T-helper 22 cell (primary cell): Measurements from ENCODE around the gene ZNF578.
A peak's percentile ranks its signal among the peaks of the same experiment; 100 is the strongest.
"Not testable (repeated sequence)": the region's sequence is repeated elsewhere in the genome, so short reads cannot be mapped to it uniquely, and the experiment has no call there.

Experiments
- DNase-seq: peaks from one replicate; pipeline ENCODE4 v3.0.0-alpha.2; 2020; ENCODE audit warnings: low read depth

ZNF578 gene

DNA sequence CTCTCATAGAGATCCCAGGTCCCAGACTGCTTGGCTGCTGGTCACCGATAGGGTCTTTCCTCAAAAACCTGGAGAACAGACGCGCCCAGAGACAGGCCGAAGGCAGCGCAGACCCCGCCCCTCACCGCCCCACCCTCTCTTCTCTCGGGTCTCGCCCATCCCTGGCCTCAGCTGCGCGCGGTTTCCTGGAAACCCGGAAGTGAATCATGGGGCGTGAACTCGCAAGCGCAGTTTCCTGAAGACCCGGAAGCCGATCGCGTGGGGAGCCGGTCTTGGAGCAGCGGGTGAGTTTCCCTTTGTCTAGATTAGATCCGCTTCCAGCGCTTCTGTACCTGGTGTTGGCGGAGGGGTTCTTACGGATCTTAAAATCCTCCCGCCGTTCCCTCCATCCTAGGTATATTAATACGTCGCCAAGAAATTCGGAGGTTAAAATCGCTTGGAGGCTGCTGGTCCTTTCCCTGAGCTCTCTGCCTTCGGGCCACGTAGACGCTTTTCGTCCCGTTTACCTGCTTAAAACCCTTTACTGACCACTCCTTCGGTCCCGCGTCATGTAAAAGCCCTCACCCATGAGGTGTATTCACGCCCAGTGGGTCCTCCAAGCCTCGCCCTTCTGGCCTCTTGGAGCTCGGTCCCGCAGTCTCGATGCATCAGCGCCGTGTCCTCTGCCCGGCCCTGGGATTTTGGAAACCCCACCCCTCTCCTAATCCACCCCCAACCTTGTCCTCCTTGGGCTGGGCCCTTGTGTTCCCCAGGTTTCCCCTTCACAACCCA, at the start of gene ZNF578:
Gene ZNF578, plus strand, starts transcription at position 230 of the 771 bp plus-strand sequence. CDS start 48,293 bp downstream, outside the sequence.
- DNase-seq, result peak; percentile 14

DNA sequence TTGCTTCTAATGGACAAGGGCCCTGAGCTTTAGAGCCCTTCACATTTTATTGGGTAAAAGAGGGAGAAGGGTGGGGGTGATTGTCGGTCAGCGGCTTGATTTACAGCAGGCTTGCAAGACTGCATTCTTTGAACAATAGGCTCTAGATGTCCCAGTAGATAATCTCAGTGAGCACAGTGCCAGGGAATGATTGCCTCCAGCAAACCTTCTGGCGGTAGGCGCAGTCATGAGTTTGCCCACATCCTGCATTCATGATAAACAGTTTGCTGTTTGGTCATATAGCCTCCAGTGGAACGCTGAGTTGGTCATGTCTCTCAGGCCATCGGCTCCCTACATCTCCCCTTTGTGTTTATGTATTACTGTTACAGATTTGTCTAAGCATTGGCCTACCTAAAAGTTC, 43.1 kb upstream of the ZNF578 start:
- no peak for DNase-seq

GRCh38 chr19:52415711-52416110, 37.6 kb upstream of the ZNF578 start:
- no peak for DNase-seq

DNA sequence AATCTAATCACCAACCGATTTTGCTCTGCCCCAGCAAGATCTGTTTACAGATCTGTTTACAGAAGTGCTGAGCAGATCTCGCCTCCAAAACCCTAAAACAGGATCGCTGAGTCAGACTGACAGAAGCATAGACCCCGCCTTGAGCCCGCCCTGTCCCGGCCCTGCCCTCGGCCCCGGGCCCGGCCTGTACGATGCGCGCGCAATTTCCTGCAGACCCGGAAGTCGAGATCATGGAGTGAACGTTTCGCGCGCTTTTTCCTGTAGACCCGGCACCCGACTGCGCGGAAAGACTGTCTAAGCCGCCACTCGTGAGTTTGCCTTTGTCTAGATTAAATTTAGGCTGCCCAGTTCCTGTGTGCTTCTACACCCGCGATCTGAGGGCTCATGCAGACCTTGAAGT, 24.4 kb upstream of the ZNF578 start, which contains the start of gene ZNF534:
Gene ZNF534, plus strand, starts transcription at position 212 of the 400 bp plus-strand sequence. CDS start 2,327 bp downstream, outside the sequence.
- no peak for DNase-seq

DNA sequence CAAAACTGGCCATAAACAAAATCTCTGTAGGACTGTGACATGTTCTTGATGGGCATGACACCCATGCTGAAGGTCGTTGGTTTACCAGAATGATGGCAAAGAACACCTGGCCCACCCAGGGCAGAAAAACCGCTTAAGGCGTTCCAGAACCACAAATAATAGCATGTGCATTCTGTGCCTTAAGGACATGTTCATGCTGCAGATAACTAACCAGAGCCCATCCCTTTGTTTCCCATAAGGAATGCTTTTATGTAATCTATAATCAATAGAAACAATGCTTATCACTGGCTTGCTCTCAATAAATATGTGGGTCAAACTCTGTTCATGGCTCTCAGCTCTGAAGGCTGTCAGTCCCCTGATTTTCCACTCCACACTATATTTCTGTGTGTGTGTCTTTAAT, 11.2 kb upstream of the ZNF578 start:
- no peak for DNase-seq

DNA sequence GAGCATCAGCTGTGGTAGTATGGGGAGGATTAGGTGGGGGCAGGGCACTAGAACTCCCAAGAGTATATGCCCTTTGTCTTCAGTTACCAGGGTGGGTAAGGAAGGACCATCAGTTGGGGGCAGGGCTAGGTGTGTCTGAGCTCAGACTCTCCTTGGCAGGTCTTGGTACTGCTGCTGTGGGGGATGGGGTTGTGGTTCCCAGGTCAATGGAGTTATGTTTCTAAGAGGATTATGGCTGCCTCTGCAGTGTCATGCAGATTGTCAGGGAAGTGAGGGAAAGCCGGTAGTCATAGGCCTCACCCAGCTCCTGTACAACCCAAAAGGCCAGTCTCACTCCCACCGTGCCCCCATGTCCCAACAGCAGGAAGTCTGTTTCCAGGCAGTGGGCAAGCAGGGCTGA, 8.8 kb upstream of the ZNF578 start:
- no peak for DNase-seq

DNA sequence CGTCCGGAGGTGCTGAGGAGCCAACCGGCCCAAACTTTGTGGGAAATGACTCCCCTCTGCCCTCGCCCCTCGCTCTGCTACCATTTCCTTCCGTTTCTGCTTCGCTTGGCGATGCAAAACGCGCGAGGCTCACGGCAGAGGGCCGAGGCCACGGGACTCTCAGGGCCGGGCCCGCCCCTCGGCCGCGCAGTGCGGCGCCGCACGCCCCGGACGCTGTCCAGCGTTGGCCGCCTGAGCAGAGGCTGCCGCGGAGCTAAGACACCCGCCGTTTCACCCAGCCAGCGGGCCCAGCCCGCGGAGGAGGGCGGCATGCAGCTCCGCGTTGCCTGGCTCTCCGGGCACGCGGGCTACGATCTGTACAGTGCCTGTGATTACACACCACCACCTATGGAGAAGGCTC, 2.1 kb upstream of the ZNF578 start:
- no peak for DNase-seq

DNA sequence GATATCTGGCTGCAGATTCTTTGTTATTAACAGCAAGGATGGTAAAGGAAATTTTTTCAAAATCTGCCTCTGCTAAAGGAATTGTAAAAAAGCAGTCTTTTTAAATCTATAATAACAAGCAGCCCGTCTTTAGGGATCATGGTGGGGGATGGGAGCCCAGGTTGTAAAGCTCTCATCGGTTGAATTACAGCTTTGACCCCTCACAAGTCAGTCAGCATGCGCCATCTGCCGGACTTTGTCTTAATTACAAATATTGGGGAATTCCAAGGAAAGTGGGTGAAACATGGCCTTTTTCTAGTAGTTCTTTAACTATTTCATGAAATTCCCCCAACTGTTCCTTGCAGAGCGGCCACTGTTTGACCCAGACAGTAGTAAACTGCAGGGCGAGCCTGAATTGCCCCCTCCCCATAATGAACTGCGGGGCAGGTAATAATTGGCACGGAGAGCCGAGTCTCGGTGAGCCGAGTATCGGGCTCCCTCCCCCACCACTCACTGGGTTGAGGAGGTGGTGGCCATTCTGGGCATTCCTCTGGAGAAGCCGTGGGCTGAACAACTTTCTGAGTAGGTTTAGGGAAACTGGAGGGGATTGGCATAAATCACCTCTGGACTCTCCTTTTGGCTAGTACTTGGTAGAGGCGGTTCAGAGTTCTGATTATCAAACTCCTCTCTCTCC, 11.6 kb downstream of the ZNF578 start:
- no peak for DNase-seq

DNA sequence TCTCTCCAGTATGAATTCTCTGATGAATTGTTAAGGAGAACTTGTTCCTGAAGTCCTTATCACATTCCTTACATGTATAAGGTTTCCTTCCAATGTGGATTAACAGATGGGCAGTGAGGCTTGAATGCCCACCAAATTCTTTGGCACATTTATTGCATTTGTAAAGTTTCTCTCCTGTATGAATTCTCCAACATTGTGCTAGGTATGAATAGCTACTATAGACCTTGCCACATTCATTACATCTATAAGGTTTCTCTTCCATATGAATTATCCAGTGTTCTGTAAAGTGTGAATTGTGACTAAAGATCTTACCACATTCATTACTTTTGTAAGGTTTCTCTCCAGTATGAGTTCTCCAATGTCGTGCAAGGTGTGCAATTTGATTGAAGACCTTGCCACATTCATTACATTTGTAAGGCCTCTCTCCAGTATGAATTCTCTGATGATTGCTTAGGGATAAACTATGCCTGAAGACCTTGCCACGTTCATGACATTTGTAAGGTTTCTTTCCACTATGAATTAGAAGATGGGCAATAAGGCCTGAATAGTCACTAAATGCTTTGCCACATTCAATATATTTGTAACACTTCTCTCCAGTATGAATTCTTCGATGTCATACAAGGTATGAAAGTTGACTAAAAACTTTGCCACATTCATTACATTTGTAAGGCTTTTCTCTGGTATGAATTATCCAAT, 20.4 kb downstream of the ZNF578 start:
- no peak for DNase-seq

GRCh38 chr19:52474351-52475127, 21.2 kb downstream of the ZNF578 start:
- no peak for DNase-seq

DNA sequence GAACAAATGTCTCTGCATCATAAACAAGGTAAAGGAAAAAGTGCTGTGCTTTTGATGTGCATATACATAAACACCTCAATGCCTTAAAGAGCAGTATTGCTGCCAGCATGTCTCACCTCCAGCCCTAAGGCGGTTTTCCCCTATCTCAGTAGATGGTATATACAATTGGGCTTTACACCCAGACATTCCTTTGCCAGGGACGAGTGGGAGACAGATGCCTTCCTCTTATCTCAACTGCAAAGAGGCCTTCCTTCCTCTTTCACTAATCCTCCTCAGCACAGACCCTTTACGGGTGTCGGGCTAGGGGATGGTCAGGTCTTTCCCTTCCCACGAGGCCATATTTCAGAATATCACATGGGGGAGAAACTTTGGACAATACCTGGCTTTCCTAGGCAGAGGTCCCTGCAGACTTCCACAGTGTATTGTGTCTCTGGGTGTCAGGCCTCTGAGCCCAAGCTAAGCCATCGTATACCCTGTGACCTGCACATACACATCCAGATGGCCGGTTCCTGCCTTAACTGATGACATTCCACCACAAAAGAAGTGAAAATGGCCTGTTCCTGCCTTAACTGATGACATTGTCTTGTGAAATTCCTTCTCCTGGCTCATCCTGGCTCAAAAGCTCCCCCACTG, 30.9 kb downstream of the ZNF578 start:
- not testable (repeated sequence) for DNase-seq

DNA sequence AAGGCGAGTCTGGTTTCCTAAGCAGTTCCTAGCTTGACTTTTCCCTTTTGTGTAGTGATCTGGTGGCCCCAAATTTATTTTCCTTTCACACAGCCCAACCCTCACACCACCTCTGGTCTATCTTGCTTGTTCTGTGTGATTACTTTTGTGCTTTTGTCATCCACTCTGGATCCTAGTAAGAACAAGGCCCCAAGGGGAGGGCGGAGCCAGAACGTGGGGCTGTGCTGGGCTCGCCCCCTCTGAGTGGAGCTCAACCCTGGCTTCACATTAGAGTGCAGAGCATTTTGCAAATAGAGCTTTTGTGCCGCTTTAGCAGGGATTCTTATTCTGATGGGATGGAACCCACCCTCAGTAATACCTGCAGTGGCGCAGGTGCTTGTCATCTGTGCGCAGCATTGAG, 31.7 kb downstream of the ZNF578 start:
- not testable (repeated sequence) for DNase-seq

DNA sequence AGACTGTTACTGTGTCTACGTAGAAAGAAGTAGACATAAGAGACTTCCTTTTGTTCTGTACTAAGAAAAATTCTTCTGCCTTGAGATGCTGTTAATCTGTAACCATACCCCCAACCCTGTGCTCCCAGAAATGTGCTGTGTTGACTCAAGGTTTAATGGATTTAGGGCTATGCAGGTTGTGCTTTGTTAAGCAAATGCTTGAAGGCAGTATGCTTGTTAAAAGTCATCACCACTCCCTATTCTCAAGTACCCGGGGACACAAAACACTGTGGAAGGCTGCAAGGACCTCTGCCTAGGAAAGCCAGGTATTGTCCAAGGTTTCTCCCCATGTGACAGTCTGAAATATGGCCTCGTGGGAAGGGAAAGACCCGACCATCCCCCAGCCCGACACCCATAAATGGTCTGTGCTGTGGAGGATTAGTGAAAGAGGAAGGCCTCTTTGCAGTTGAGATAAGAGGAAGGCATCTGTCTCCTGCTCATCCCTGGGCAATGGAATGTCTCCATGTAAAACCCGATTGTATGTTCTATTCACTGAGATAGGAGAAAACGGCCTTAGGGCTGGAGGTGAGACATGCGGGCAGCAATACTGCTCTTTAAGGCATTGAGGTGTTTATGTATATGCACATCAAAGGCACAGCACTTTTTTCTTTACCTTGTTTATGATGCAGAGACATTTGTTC, 32.3 kb downstream of the ZNF578 start:
- not testable (repeated sequence) for DNase-seq

DNA sequence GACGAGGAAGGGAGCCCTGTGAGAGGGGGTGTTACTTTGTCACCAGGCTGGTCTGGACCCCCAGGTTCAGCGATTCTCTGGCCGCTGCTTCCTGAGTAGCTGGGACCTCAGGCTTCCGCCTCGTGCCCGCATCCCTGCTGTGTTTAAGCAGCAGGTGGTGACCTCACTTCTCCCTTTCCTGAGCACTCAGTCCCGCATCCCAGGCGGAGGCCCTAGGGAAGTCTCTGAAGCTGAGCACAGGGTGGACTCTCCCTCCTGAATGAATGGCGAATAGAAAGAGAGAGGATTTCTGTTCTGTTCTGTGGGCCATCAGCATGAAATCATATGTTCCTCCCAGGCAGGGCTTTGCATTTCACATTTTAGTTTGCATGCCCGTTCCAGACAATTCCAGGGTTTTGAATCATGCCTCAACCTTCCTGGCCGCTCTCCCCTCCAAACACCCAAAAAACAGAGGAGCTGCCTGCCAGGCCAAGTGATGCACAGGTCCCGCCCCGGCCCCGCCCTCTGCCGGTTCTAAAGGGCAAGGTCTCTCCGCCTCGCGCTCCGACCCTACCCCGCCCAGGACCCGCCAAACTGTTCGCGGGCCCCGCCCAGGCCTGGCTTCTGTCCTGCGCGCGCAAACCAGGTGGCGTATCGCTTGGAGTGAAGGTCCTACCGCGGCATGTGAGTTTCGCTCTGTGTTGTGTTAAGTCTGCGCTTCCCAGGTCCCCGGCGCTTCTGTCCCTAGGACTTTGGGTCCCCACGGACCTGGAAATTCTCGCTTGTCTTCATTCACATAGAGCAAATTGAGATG, 39.0 kb downstream of the ZNF578 start:
- no peak for DNase-seq

GRCh38 chr19:52492994-52493470, 39.7 kb downstream of the ZNF578 start:
- no peak for DNase-seq

DNA sequence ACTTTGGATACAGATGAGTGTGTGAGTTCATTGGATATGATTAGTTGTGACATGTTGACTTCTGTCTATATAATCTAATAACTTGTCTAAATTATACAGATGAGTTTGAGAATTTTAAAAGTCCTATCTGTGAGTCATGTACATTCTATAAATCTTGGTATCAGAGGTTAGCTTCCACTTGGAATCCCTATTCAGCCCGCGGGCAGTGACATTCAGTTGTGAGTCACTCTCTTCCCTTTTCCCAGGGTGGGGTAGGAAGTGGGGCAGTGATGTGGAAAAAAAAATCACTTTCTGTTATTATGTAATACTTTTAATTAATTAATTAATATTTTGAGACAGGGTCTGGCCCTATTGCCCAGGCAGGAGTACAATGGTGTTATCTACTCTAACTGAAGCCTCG, 41.2 kb downstream of the ZNF578 start:
- DNase-seq, result no peak

- DNase-seq, result no peak
Observed at GRCh38 chr19:52498571-52498970, 45.2 kb downstream of the ZNF578 start.

GRCh38 chr19:52500474-52500873, 47.1 kb downstream of the ZNF578 start:
- DNase-seq, result not testable (repeated sequence)

DNA sequence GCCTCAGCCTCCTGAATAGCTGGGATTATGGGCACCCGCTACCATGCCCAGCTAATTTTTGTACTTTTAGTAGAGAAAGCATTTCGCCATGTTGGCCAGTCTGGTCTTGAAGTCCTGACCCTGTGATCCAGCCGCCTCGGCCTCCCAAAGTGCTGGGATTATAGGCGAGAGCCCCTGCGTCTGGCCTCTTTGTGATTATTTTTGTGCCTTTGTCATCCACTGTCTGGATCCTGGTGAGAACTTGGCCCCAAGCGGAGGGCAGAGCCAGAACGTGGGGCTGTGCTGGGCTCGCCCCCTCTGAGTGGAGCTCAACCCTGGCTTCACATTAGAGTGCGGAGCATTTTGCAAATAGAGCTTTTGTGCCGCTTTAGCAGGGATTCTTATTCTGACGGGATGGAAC, 47.6 kb downstream of the ZNF578 start:
- DNase-seq, result not testable (repeated sequence)

DNA sequence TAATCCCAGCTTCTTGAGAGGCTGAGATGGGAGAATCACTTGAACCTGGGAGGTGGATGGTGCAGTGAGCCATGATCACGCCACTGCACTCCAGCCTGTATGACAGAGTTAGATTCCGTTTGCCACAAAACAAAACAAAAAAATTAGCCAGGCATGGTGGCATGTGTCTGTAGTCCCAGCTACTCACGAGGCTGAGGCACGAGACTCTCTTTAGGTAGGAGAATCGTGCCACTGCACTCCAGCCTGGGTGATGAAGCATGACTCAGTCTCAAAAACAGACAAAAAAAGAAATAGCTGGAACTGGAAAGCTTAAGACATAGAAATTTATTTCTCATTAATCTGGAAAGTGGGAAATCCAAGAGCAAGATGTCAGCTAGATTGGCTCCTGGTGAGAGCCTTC, 53.9 kb downstream of the ZNF578 start:
- no peak for DNase-seq
